HepG2 (cell line): Measurements from ENCODE around the gene BABAM2. TPM values are rescaled to one million over a fixed set of nuclear protein-coding genes. Genes with fewer than 3 reads are reported as not detected.
A peak's percentile ranks its signal among the peaks of the same experiment; 100 is the strongest.

Source experiments
- CREM ChIP-seq, 2 experiments: sonication (generic) in 1 of 2; formaldehyde crosslinking in 1 of 2; IDR thresholded peaks; 2 replicates each; pipeline versions ENCODE4 v1.4.0 to v1.6.1; 2016 to 2020; ENCODE audit warnings: antibody characterized with exemption in 1 of 2, mild to moderate bottlenecking in 1 of 2, missing genetic modification reagents in 1 of 2
- EP300 ChIP-seq, 3 experiments: sonication (generic) in 1 of 3; formaldehyde crosslinking in 1 of 3; IDR thresholded peaks; 2 replicates each; pipeline versions ENCODE4 v1.5.1 to v1.6.1; 2011 to 2020; ENCODE audit warnings: low read depth in 2 of 3, low read length in 2 of 3, borderline replicate concordance in 1 of 3, improper control_type of control experiment in 1 of 3, mild to moderate bottlenecking in 1 of 3, missing genetic modification reagents in 1 of 3, moderate library complexity in 1 of 3
- HCFC1 ChIP-seq: fragments of 150-350 bp; IDR thresholded peaks from 2 replicates; pipeline ENCODE4 v1.6.1; 2014; ENCODE audit warnings: low read depth, low read length
- RFX5 ChIP-seq: IDR thresholded peaks from 2 replicates; pipeline ENCODE4 v1.6.1; 2011; ENCODE audit warnings: low read depth, low read length, improper control_type of control experiment
- SRY ChIP-seq: sonication (generic); formaldehyde crosslinking; IDR thresholded peaks from 2 replicates; pipeline ENCODE4 v1.8.0; 2022; ENCODE audit warnings: mild to moderate bottlenecking, missing genetic modification reagents
- ZBTB21 ChIP-seq: sonication (generic); formaldehyde crosslinking; IDR thresholded peaks from 2 replicates; pipeline ENCODE4 v1.4.0; 2020; ENCODE audit warnings: missing genetic modification reagents
- ZNF326 ChIP-seq: sonication (generic); formaldehyde crosslinking; IDR thresholded peaks from 2 replicates; pipeline ENCODE4 v1.4.0; 2020; ENCODE audit warnings: missing genetic modification reagents, borderline replicate concordance
- ZNF552 ChIP-seq: sonication (generic); formaldehyde crosslinking; IDR thresholded peaks from 2 replicates; pipeline ENCODE4 v1.9.0; 2022; ENCODE audit warnings: missing genetic modification reagents, mild to moderate bottlenecking, borderline replicate concordance
- ZNF749 ChIP-seq: sonication (generic); formaldehyde crosslinking; IDR thresholded peaks from 2 replicates; pipeline ENCODE4 v1.8.0; 2022; ENCODE audit warnings: mild to moderate bottlenecking, missing genetic modification reagents, moderate library complexity, borderline replicate concordance
- ZNF790 ChIP-seq: sonication (generic); formaldehyde crosslinking; IDR thresholded peaks from 2 replicates; pipeline ENCODE4 v1.8.0; 2022; ENCODE audit warnings: missing genetic modification reagents, mild to moderate bottlenecking, borderline replicate concordance
- ZSCAN22 ChIP-seq: sonication (generic); formaldehyde crosslinking; IDR thresholded peaks from 2 replicates; pipeline ENCODE4 v1.4.0; 2020; ENCODE audit warnings: mild to moderate bottlenecking, missing genetic modification reagents
- polyA plus RNA-seq, 8 experiments: library from polyadenylated mRNA; depleted of rRNA in 3 of 8; stranded (reverse) in 7 of 8; unstranded in 1 of 8; fragments of >200 nt; fragmentation: Illumina TruSeq in 4 of 8; extraction: Trizol in 4 of 8; gene quantifications; 2 replicates each; pipeline versions ENCODE4 v1.2.1 to v1.2.3, GENCODE V29; 2011 to 2016; ENCODE audit warnings: low read depth in 4 of 8, missing spikeins in 1 of 8, mixed read lengths in 1 of 8; ENCODE audit not compliant: insufficient read depth in 1 of 8
- total RNA-seq, 5 experiments: library from RNA; depleted of rRNA; stranded (reverse); fragments of >200 nt; fragmentation: Illumina TruSeq; extraction: Trizol; gene quantifications; 2 replicates each; pipeline ENCODE4 v1.2.3, GENCODE V29; 2016; ENCODE audit warnings: low read depth in 1 of 5
- TF ChIP-seq, protein P1 (sequence below): IDR thresholded peaks from 2 replicates; pipeline ENCODE4 v1.6.1; 2018; ENCODE audit warnings: missing genetic modification reagents
- TF ChIP-seq, protein P2 (sequence below): sonication (generic); formaldehyde crosslinking; IDR thresholded peaks from 2 replicates; pipeline ENCODE4 v1.4.0; 2020; ENCODE audit warnings: missing genetic modification reagents, borderline replicate concordance
- TF ChIP-seq, protein P3 (sequence below): sonication (generic); formaldehyde crosslinking; IDR thresholded peaks from 2 replicates; pipeline ENCODE4 v1.4.0; 2020; ENCODE audit warnings: missing genetic modification reagents, borderline replicate concordance
- TF ChIP-seq, protein P4 (sequence below): IDR thresholded peaks from 2 replicates; pipeline ENCODE4 v1.6.1; 2012; ENCODE audit warnings: low read depth, low read length, improper control_type of control experiment

BABAM2 gene
- total and polyA plus RNA-seq, 2 of the 13 experiments (the other 11 are each of a cell fraction or from before 2014, with no cell fraction given): 24.9 to 28.0 TPM

DNA sequence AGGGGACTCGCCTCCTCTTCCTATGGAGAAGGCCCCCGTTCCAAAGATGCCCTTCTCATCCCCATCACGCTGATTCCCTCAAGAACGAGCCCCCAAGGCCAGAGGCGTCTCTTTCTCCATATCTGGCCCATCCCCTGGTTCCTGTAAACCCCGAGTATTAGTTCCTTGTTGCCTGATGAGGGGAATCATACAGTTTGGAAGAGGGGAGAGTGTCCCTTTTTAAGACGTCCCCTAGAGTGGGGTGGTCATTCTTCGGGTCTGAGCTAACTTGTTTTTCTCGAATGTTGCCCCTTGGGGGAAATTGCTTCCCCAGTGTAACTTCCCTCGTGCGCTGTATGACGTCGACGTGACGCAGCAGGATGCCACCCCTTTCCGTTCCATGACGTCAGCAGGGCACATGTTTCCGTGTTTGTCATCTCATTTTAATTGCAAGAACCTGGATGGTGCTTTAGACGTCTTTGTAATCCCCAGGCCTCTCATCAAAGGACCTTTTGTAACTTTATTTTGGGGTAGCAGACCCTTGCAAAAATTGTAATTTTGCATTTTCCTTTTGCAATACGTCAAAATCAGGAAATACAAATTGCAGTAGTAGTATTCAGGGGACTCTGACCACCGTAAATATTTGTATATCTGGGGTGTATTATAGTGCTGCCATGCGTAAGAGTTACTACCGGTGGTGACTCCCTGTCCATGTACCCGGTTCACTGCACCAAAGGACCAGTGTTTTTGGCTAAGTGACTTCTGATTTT is 569 bp downstream of the BABAM2 start (continued):
- TF ChIP-seq, protein P1, sequence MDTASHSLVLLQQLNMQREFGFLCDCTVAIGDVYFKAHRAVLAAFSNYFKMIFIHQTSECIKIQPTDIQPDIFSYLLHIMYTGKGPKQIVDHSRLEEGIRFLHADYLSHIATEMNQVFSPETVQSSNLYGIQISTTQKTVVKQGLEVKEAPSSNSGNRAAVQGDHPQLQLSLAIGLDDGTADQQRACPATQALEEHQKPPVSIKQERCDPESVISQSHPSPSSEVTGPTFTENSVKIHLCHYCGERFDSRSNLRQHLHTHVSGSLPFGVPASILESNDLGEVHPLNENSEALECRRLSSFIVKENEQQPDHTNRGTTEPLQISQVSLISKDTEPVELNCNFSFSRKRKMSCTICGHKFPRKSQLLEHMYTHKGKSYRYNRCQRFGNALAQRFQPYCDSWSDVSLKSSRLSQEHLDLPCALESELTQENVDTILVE: 0 out of 2 replicates have a peak, but pooled peaks have one; percentile 28
- TF ChIP-seq, protein P2, sequence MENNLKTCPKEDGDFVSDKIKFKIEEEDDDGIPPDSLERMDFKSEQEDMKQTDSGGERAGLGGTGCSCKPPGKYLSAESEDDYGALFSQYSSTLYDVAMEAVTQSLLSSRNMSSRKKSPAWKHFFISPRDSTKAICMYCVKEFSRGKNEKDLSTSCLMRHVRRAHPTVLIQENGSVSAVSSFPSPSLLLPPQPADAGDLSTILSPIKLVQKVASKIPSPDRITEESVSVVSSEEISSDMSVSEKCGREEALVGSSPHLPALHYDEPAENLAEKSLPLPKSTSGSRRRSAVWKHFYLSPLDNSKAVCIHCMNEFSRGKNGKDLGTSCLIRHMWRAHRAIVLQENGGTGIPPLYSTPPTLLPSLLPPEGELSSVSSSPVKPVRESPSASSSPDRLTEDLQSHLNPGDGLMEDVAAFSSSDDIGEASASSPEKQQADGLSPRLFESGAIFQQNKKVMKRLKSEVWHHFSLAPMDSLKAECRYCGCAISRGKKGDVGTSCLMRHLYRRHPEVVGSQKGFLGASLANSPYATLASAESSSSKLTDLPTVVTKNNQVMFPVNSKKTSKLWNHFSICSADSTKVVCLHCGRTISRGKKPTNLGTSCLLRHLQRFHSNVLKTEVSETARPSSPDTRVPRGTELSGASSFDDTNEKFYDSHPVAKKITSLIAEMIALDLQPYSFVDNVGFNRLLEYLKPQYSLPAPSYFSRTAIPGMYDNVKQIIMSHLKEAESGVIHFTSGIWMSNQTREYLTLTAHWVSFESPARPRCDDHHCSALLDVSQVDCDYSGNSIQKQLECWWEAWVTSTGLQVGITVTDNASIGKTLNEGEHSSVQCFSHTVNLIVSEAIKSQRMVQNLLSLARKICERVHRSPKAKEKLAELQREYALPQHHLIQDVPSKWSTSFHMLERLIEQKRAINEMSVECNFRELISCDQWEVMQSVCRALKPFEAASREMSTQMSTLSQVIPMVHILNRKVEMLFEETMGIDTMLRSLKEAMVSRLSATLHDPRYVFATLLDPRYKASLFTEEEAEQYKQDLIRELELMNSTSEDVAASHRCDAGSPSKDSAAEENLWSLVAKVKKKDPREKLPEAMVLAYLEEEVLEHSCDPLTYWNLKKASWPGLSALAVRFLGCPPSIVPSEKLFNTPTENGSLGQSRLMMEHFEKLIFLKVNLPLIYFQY (CRISPR knock-in tag): no peak
- TF ChIP-seq ZNF552 (CRISPR knock-in tag) (peak; percentile 33; the same call in 1 of the 2 replicates), RFX5 (peak; percentile 25; the same call in 1 of the 2 replicates), HCFC1 (no peak), ZNF749 (CRISPR knock-in tag) (peak; percentile 77; the same call in 1 of the 2 replicates), ZSCAN22 (CRISPR knock-in tag) (no peak), SRY (CRISPR knock-in tag) (no peak), ZNF326 (CRISPR knock-in tag) (no peak), ZBTB21 (CRISPR knock-in tag) (peak; percentile 100), CREM (IDR thresholded peaks at IDR 0.05) (peak; percentile 99), CREM (CRISPR knock-in tag; IDR thresholded peaks at IDR 0.05) (peak; percentile 86), ZNF790 (CRISPR knock-in tag) (no peak), EP300 (IDR thresholded peaks at IDR 0.05; ENCODE audit: low read depth in 2 of 2, low read length in 2 of 2) (no peak), EP300 (CRISPR knock-in tag; IDR thresholded peaks at IDR 0.05; ENCODE audit: borderline replicate concordance) (peak; percentile 28; the same call in 1 of the 2 replicates)
- TF ChIP-seq, protein P3, sequence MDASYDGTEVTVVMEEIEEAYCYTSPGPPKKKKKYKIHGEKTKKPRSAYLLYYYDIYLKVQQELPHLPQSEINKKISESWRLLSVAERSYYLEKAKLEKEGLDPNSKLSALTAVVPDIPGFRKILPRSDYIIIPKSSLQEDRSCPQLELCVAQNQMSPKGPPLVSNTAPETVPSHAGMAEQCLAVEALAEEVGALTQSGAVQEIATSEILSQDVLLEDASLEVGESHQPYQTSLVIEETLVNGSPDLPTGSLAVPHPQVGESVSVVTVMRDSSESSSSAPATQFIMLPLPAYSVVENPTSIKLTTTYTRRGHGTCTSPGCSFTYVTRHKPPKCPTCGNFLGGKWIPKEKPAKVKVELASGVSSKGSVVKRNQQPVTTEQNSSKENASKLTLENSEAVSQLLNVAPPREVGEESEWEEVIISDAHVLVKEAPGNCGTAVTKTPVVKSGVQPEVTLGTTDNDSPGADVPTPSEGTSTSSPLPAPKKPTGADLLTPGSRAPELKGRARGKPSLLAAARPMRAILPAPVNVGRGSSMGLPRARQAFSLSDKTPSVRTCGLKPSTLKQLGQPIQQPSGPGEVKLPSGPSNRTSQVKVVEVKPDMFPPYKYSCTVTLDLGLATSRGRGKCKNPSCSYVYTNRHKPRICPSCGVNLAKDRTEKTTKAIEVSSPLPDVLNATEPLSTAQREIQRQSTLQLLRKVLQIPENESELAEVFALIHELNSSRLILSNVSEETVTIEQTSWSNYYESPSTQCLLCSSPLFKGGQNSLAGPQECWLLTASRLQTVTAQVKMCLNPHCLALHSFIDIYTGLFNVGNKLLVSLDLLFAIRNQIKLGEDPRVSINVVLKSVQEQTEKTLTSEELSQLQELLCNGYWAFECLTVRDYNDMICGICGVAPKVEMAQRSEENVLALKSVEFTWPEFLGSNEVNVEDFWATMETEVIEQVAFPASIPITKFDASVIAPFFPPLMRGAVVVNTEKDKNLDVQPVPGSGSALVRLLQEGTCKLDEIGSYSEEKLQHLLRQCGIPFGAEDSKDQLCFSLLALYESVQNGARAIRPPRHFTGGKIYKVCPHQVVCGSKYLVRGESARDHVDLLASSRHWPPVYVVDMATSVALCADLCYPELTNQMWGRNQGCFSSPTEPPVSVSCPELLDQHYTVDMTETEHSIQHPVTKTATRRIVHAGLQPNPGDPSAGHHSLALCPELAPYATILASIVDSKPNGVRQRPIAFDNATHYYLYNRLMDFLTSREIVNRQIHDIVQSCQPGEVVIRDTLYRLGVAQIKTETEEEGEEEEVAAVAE: 0 out of 2 replicates have a peak, but pooled peaks have one; percentile 10
- TF ChIP-seq, protein P4, sequence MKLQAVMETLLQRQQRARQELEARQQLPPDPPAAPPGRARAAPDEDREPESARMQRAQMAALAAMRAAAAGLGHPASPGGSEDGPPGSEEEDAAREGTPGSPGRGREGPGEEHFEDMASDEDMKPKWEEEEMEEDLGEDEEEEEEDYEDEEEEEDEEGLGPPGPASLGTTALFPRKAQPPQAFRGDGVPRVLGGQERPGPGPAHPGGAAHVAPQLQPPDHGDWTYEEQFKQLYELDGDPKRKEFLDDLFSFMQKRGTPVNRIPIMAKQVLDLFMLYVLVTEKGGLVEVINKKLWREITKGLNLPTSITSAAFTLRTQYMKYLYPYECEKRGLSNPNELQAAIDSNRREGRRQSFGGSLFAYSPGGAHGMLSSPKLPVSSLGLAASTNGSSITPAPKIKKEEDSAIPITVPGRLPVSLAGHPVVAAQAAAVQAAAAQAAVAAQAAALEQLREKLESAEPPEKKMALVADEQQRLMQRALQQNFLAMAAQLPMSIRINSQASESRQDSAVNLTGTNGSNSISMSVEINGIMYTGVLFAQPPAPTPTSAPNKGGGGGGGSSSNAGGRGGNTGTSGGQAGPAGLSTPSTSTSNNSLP: no peak
